OCI-LY7 (cell line): ENCODE results near the gene NSD1. TPM values are rescaled to one million over a fixed set of nuclear protein-coding genes. Genes with fewer than 3 reads are reported as not detected.

Source experiments
- BruUV-seq: library from RNA; stranded (reverse); fragments of 400-500 nt; replicated peaks from 2 replicates; lab custom pipeline; 2021; lab: Mats Ljungman, UMichigan
- CTCF ChIA-PET: fragments of 300-600 bp; sonication (Branson Sonifier 250); formaldehyde crosslinking; loops from one replicate; lab custom pipeline; 2022; ENCODE audit warnings: antibody characterized with exemption; ENCODE audit not compliant: unreplicated experiment; lab: Charles Lee
- POLR2A ChIA-PET: fragments of 300-600 bp; sonication (Branson Sonifier 250); formaldehyde crosslinking; loops from one replicate; lab custom pipeline; 2022; ENCODE audit warnings: antibody characterized with exemption; lab: Charles Lee
- DNase-seq: peaks from one replicate; pipeline ENCODE4 v3.0.0-alpha.2; 2015; ENCODE audit warnings: low spot score
- H2AFZ ChIP-seq: fragments of 200-600 bp; sonication (generic), shearing (Covaris generic); 2 replicates; pipeline ENCODE4 v1.6.1; 2014; ENCODE audit warnings: mild to moderate bottlenecking, antibody characterized with exemption, low read length, moderate library complexity
- H3K27ac ChIP-seq: fragments of 200-600 bp; sonication (generic); 2 replicates; pipeline ENCODE4 v1.5.1; 2014; ENCODE audit warnings: mixed run types, low read depth, mild to moderate bottlenecking, moderate library complexity, low read length, inconsistent platforms; ENCODE audit not compliant: poor library complexity, severe bottlenecking
- H3K36me3 ChIP-seq: fragments of 200-600 bp; sonication (generic); 2 replicates; pipeline ENCODE4 v1.6.1; 2014; ENCODE audit warnings: mild to moderate bottlenecking, antibody characterized with exemption, low read length, moderate library complexity, mixed read lengths; ENCODE audit not compliant: insufficient read depth
- H3K4me1 ChIP-seq: fragments of 200-600 bp; sonication (generic); 2 replicates; pipeline ENCODE4 v1.5.1; 2014; ENCODE audit warnings: mild to moderate bottlenecking, low read length; ENCODE audit not compliant: insufficient read depth, poor library complexity, severe bottlenecking
- H3K4me2 ChIP-seq: fragments of 200-600 bp; sonication (generic); 2 replicates; pipeline ENCODE4 v1.6.1; 2014; ENCODE audit warnings: mild to moderate bottlenecking, low read length
- H3K4me3 ChIP-seq: fragments of 200-600 bp; sonication (generic); 2 replicates; pipeline ENCODE4 v1.5.1; 2014; ENCODE audit warnings: mild to moderate bottlenecking, low read depth, low read length; ENCODE audit not compliant: poor library complexity, severe bottlenecking
- H3K79me2 ChIP-seq: fragments of 200-600 bp; sonication (generic); 2 replicates; pipeline ENCODE4 v1.6.1; 2016; ENCODE audit warnings: low read depth, mild to moderate bottlenecking, low read length, moderate library complexity, mixed read lengths; ENCODE audit not compliant: insufficient read depth
- H3K9me2 ChIP-seq: fragments of 200-600 bp; sonication (generic); 2 replicates; pipeline ENCODE4 v1.6.1; 2016; ENCODE audit warnings: mild to moderate bottlenecking, low read length, mixed read lengths; ENCODE audit not compliant: insufficient read depth
- H3K9me3 ChIP-seq: fragments of 200-600 bp; sonication (generic); 2 replicates; pipeline ENCODE4 v1.6.1; 2014; ENCODE audit warnings: mild to moderate bottlenecking, mixed run types, low read length, mixed read lengths
- H4K20me1 ChIP-seq: fragments of 200-600 bp; sonication (generic); 2 replicates; pipeline ENCODE4 v1.6.1; 2014; ENCODE audit warnings: mild to moderate bottlenecking, antibody characterized with exemption, low read length, moderate library complexity, mixed read lengths; ENCODE audit not compliant: insufficient read depth
- EZH2phosphoT487 ChIP-seq: fragments of 200-600 bp; sonication (generic); IDR thresholded peaks from 2 replicates; pipeline ENCODE4 v1.6.1; 2018; ENCODE audit warnings: low read depth, borderline replicate concordance, mild to moderate bottlenecking, mixed run types, antibody characterized with exemption, low read length, moderate library complexity, mixed read lengths
- intact Hi-C: fragments of 100-400 bp; cut with micrococcal nuclease; formaldehyde crosslinking; loops from one replicate; pipeline ENCODE4 v1.10.0; 2022; ENCODE audit not compliant: unreplicated experiment
- total RNA-seq, 2 experiments: library from RNA; depleted of rRNA in 1 of 2; stranded (reverse); fragments of >200 nt in 1 of 2; shearing (Covaris generic) in 1 of 2; gene quantifications; 2 replicates each; pipeline ENCODE4 v1.2.3, GENCODE V29; 2014 to 2022
- TF ChIP-seq, protein P1 (sequence below): fragments of 200-600 bp; sonication (generic); conservative IDR thresholded peaks from 2 replicates; pipeline ENCODE4 v1.5.1; 2014; ENCODE audit warnings: mild to moderate bottlenecking, antibody characterized with exemption, low read length, moderate library complexity, mixed read lengths

Gene NSD1
- total RNA-seq, 2 experiments from 2014 or later, result 64.3 to 142 TPM

DNA sequence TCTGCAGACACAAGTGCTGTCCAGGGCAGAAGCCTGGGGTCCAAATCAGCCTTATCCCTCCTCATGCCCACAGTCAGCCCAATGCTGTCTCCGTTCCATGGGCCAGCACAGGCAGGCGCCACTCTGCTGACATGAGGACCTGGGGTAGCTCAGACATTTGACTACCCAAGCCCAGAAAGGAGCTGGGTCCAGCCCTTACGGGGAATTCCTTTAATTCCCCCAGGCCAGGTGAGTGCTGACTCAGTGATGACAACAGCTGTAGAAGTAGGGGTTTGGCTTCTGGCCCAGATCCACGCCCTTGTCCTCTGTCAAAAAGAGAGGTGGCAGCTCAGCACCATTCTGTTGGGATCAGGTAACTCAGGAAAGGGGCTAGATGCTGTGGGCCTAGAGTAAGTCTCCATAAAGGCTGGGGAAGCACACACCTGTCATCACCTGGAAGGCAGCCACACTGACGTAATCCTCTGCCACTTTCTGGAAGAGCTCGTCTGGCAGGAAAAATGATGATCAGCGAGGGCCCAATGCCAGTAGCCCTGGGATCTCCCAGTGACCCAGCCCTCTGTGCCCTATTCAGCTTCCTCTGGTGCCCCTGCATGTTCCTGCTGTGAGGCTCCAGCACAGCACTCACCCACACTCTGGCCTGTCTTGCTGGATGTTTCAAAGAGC lies 168.1 kb downstream of the NSD1 start:
- ChIA-PET POLR2A (interaction anchor here (0.6 to 1.3 kb wide), 5 partner anchors 9 to 1360 kb away, joined by 3 to 6 read pairs (median 4); no protein-coding TSS in a partner anchor), CTCF (interaction anchor here (0.6 to 1.4 kb wide), 4 partner anchors 9 to 188 kb away, joined by 3 to 6 read pairs (median 3); no protein-coding TSS in a partner anchor)
- DNase-seq, result no peak
- TF ChIP-seq, protein P1, sequence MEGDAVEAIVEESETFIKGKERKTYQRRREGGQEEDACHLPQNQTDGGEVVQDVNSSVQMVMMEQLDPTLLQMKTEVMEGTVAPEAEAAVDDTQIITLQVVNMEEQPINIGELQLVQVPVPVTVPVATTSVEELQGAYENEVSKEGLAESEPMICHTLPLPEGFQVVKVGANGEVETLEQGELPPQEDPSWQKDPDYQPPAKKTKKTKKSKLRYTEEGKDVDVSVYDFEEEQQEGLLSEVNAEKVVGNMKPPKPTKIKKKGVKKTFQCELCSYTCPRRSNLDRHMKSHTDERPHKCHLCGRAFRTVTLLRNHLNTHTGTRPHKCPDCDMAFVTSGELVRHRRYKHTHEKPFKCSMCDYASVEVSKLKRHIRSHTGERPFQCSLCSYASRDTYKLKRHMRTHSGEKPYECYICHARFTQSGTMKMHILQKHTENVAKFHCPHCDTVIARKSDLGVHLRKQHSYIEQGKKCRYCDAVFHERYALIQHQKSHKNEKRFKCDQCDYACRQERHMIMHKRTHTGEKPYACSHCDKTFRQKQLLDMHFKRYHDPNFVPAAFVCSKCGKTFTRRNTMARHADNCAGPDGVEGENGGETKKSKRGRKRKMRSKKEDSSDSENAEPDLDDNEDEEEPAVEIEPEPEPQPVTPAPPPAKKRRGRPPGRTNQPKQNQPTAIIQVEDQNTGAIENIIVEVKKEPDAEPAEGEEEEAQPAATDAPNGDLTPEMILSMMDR, result no peak
- Histone ChIP-seq H3K9me3 (no peaks in the 10 kb centered on the region), H3K4me3 (peak overlapping the region; percentile 100), H3K27ac (peak overlapping the region; percentile 73), H2AFZ (no peak overlapping the region), H3K36me3 (peaks cover 67% of the 10 kb centered on the region), H3K79me2 (peaks cover 41% of the 10 kb centered on the region), H3K4me2 (peak overlapping the region; percentile 93), H4K20me1 (peaks cover 14% of the 10 kb centered on the region), H3K4me1 (peaks cover 56% of the 10 kb centered on the region), H3K9me2 (no peaks in the 10 kb centered on the region)
- intact Hi-C loops, result loop anchor here (5.0 to 10.0 kb wide), 3 partner anchors 124 to 654 kb away; partner anchors contain the start of gene TSPAN17
- TSS peak; percentile 47 for BruUV-seq

DNA sequence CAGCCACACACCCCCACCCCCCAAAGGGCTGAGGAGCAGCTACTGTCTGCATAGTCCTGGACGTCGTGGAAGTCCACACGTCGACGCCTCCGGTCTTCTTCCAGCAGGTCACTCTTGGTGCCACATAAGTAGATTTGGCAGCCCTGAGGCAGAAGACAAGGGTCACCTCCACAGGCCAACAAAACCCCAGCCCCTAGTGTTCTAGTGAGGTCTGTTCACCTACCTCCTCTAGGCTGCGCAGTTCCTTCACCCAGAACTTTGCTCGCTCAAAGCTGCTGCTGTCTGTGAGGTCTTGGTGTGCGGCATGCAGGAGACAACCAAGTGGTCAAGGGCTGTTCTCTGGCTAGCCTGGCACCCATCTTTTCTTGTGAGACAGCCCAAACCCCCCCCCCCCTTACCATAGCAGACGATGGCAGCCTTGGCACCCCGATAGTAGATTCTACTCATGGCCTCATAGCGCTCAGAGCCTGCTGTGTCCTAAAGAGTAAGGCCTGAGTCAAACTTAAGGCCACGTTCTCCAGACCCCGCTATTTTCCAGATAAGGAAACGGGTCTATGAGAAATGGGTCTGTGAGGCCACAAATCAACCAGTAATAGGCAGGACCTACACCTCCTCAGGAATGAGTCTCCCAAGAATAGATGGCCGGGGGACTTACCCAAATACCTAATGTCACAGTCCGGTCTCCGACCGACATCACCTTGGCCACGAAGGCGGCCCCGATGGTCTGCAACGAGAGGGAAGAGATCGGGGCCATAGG lies 169.0 kb downstream of the NSD1 start:
- H3K4me2 ChIP-seq, result peak overlapping the region; percentile 93

More for the DNA sequence above, 169.0 kb downstream of the NSD1 start:
- CTCF ChIA-PET, result interaction anchor here (1.4 kb wide), 1 partner anchor 8 kb away, joined by 6 read pairs; no protein-coding TSS in a partner anchor
- no peaks in the 10 kb centered on the region for H3K9me2 ChIP-seq
- no TSS peak for BruUV-seq
- POLR2A ChIA-PET, result interaction anchor here (1.1 to 1.2 kb wide), 2 partner anchors 8 to 10 kb away, joined by 3 to 4 read pairs; no protein-coding TSS in a partner anchor
- peaks cover 68% of the 10 kb centered on the region for H3K36me3 ChIP-seq
- peaks cover 14% of the 10 kb centered on the region for H4K20me1 ChIP-seq
- H3K9me3 ChIP-seq, result no peaks in the 10 kb centered on the region
- no peak overlapping the region for H2AFZ ChIP-seq
- peak overlapping the region; percentile 73 for H3K27ac ChIP-seq
- peaks cover 41% of the 10 kb centered on the region for H3K79me2 ChIP-seq
- peaks cover 61% of the 10 kb centered on the region for H3K4me1 ChIP-seq
- intact Hi-C loops, result loop anchor here (1.0 to 10.0 kb wide), 4 partner anchors 125 to 655 kb away; partner anchors contain the start of gene TSPAN17
- H3K4me3 ChIP-seq, result peak overlapping the region; percentile 100
- TF ChIP-seq EZH2phosphoT487, result no peak
- TF ChIP-seq, protein P1, result peak; percentile 70
- peak; percentile 75 for DNase-seq
